Activated CD8-positive, alpha-beta memory T cell treated with anti-CD3 and anti-CD28 coated beads, Interleukin-2, amount 10 ng/mL, durations not matched to agents 7 days and 5 days (primary cell): ENCODE results near the gene AMY1C. TPM values are rescaled to one million over a fixed set of nuclear protein-coding genes. Genes with fewer than 3 reads are reported as not detected.
A peak's percentile ranks its signal among the peaks of the same experiment; 100 is the strongest.
"Not testable (repeated sequence)": the region's sequence is repeated elsewhere in the genome, so short reads cannot be mapped to it uniquely, and the experiment has no call there.

Experiments used
- ATAC-seq: fragments of 150-1000 bp; cut with Tn5 transposase; one replicate; pipeline ENCODE4 v1.10.0; 2021; ENCODE audit warnings: moderate library complexity
- CTCF ChIA-PET: fragments of 350-600 bp; sonication (Branson Sonifier 250); formaldehyde crosslinking; loops from one replicate; lab custom pipeline; 2021; ENCODE audit warnings: antibody characterized with exemption; lab: Charles Lee
- DNase-seq: peaks from one replicate; pipeline ENCODE4 v3.0.0-alpha.2; 2020
- H3K27ac Mint-ChIP-seq: one replicate; pipeline ENCODE4 v1.8.0; 2021; ENCODE audit warnings: mild to moderate bottlenecking, mixed read lengths
- H3K27me3 Mint-ChIP-seq: one replicate; pipeline ENCODE4 v1.8.0; 2021; ENCODE audit warnings: mixed read lengths
- H3K36me3 Mint-ChIP-seq: one replicate; pipeline ENCODE4 v1.8.0; 2021; ENCODE audit warnings: mild to moderate bottlenecking, mixed read lengths
- H3K4me1 Mint-ChIP-seq: one replicate; pipeline ENCODE4 v1.8.0; 2021; ENCODE audit warnings: mixed read lengths
- H3K4me3 Mint-ChIP-seq: one replicate; pipeline ENCODE4 v1.8.0; 2021; ENCODE audit warnings: mild to moderate bottlenecking, moderate library complexity, mixed read lengths
- H3K9me3 Mint-ChIP-seq: one replicate; pipeline ENCODE4 v1.8.0; 2022; ENCODE audit warnings: low read depth, mixed read lengths
- total RNA-seq, 2 experiments: library from RNA; stranded (reverse); gene quantifications; one replicate each; pipeline ENCODE4 v1.2.3, GENCODE V29; 2021

The AMY1C gene
- total RNA-seq = not detected

DNA sequence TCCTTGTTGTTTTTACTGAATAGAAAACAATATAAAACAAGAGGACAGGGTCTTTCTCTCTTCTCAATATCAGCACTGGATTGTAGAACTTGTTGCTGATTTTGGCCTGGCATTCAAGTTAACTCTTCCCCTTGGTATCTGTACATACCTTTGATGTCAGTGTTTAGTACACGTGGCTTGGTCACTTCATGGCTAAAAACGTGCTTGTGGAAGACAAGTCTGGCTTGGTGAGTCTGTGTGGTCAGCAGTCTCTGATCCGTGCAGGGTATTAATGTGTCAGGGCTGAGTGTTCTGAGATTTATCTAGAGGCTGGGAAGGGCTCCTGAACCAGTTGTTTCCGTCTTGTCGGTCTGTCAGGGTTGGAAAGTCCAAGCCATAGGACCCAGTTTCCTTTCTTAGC is at the start of gene AMY1C:
AMY1C (plus strand) TSS at position 301 of the 400 bp plus-strand sequence. CDS start 572 bp downstream, outside the sequence.
- CTCF ChIA-PET = not testable (repeated sequence)

GRCh38 chr1:103700669-103701068 is 49.0 kb upstream of the AMY1C start:
- H3K4me3 Mint-ChIP-seq, H3K27ac Mint-ChIP-seq, H3K36me3 Mint-ChIP-seq, DNase-seq, H3K9me3 Mint-ChIP-seq, H3K27me3 Mint-ChIP-seq, ATAC-seq, CTCF ChIA-PET, H3K4me1 Mint-ChIP-seq: not testable (repeated sequence)

More for the DNA sequence above, at the start of gene AMY1C:
- H3K27me3 Mint-ChIP-seq, DNase-seq, H3K4me3 Mint-ChIP-seq, H3K9me3 Mint-ChIP-seq, H3K36me3 Mint-ChIP-seq, H3K27ac Mint-ChIP-seq, ATAC-seq, H3K4me1 Mint-ChIP-seq: not testable (repeated sequence)

DNA sequence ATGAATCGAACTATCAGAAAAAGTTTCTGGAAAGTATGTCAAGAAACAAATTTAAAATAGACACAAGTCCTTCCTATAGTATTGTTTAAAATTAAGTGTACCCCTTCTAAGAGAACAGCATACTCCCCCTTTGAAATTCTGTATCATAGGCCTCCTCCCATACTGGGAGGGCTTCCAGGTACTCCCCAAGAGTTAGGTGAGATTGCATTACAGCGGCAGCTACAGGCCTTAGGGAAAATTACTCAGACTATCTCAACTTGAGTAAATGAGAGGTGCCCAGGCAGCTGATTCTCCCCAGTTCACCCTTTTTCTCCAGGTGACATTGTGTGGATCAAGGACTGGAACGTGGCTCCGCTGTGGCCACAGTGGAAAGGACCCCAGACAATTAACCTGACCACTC is 48.4 kb upstream of the AMY1C start:
- CTCF ChIA-PET, H3K9me3 Mint-ChIP-seq, H3K4me3 Mint-ChIP-seq, H3K27me3 Mint-ChIP-seq, H3K27ac Mint-ChIP-seq, ATAC-seq, H3K36me3 Mint-ChIP-seq, H3K4me1 Mint-ChIP-seq, DNase-seq: not testable (repeated sequence)

DNA sequence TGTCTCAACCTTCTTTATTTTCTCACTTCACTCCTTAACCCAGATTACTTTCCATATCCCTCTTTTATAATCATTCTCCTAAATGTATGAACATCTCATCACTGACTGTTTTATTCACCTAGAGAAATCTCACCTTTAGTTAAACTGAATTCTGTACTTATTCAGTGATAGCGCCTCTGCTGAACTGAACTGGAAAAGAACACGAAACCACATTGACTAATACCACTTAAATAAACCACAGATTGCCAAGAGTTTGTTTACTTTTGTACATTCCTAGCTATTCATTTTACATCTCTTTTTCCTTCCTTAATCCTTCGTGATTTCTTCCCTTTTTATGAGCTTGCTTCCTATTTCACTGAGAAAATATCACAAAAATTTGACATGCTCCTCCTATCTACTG is 42.0 kb upstream of the AMY1C start:
- H3K27me3 Mint-ChIP-seq, H3K27ac Mint-ChIP-seq, H3K9me3 Mint-ChIP-seq, H3K4me3 Mint-ChIP-seq, DNase-seq, ATAC-seq, H3K4me1 Mint-ChIP-seq, CTCF ChIA-PET, H3K36me3 Mint-ChIP-seq: not testable (repeated sequence)

DNA sequence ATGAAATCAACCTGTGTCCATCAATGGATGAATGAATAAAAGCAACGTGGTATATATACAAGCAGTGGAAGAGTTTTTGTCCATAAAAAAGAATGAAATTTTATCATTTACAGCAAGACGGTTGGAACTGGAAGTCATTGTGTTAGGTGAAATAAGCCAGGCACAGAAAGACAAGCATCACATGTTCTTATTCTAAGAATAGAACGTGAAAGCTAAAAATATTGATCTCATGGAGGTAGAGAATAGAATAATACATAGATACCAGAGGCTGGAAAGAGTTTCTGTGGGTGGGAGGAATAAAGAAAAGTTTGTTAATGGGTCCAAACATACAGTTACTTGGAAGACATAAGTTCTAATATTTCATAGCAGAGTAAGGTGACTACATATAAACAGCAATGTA is 39.3 kb upstream of the AMY1C start:
- H3K36me3 Mint-ChIP-seq, CTCF ChIA-PET, DNase-seq, H3K27me3 Mint-ChIP-seq, ATAC-seq, H3K4me3 Mint-ChIP-seq, H3K4me1 Mint-ChIP-seq, H3K27ac Mint-ChIP-seq, H3K9me3 Mint-ChIP-seq: not testable (repeated sequence)

DNA sequence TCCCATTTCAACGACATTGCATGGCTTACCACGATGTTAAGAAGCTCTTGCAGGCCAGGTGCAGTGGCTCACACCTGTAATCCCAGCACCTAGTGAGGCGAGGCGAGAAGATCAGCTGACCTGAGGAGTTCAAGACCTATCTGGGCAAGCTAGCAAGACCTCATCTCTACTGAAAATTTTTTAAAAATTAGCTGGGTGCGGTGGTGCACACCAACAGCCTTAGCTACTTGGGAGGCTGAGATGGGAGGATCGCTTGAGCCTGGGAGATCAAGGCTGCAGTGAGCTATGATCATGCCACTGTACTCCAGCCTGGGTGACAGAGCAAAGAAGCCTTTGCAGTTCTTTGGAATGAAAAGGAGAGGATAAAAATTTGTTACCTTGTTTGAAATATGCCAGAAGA is 32.3 kb upstream of the AMY1C start:
- H3K4me3 Mint-ChIP-seq, H3K27me3 Mint-ChIP-seq, H3K4me1 Mint-ChIP-seq, ATAC-seq, H3K36me3 Mint-ChIP-seq, H3K27ac Mint-ChIP-seq, H3K9me3 Mint-ChIP-seq, CTCF ChIA-PET: not testable (repeated sequence)
- DNase-seq = peak; percentile 19

GRCh38 chr1:103721473-103721872 is 28.2 kb upstream of the AMY1C start:
- H3K27me3 Mint-ChIP-seq, H3K27ac Mint-ChIP-seq, ATAC-seq, H3K9me3 Mint-ChIP-seq, H3K4me1 Mint-ChIP-seq, H3K4me3 Mint-ChIP-seq, H3K36me3 Mint-ChIP-seq, CTCF ChIA-PET, DNase-seq: not testable (repeated sequence)

GRCh38 chr1:103735334-103735733 is 14.4 kb upstream of the AMY1C start:
- H3K27ac Mint-ChIP-seq, ATAC-seq, H3K36me3 Mint-ChIP-seq, H3K4me1 Mint-ChIP-seq, H3K9me3 Mint-ChIP-seq, H3K27me3 Mint-ChIP-seq, CTCF ChIA-PET, H3K4me3 Mint-ChIP-seq, DNase-seq: not testable (repeated sequence)

DNA sequence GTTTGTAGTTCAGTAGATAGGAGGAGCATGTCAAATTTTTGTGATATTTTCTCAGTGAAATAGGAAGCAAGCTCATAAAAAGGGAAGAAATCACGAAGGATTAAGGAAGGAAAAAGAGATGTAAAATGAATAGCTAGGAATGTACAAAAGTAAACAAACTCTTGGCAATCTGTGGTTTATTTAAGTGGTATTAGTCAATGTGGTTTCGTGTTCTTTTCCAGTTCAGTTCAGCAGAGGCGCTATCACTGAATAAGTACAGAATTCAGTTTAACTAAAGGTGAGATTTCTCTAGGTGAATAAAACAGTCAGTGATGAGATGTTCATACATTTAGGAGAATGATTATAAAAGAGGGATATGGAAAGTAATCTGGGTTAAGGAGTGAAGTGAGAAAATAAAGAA is 11.7 kb upstream of the AMY1C start:
- H3K27me3 Mint-ChIP-seq, ATAC-seq, CTCF ChIA-PET, H3K4me1 Mint-ChIP-seq, H3K36me3 Mint-ChIP-seq, H3K9me3 Mint-ChIP-seq, H3K4me3 Mint-ChIP-seq, DNase-seq, H3K27ac Mint-ChIP-seq: not testable (repeated sequence)

- H3K9me3 Mint-ChIP-seq, ATAC-seq, H3K4me1 Mint-ChIP-seq, H3K27me3 Mint-ChIP-seq, CTCF ChIA-PET, DNase-seq, H3K4me3 Mint-ChIP-seq, H3K36me3 Mint-ChIP-seq, H3K27ac Mint-ChIP-seq: not testable (repeated sequence)
These were observed 5.2 kb upstream of the AMY1C start for GRCh38 chr1:103744449-103744848.

- H3K36me3 Mint-ChIP-seq, H3K27ac Mint-ChIP-seq, CTCF ChIA-PET, H3K4me1 Mint-ChIP-seq, H3K27me3 Mint-ChIP-seq, ATAC-seq, H3K4me3 Mint-ChIP-seq, DNase-seq, H3K9me3 Mint-ChIP-seq: not testable (repeated sequence)
These were observed 4.7 kb upstream of the AMY1C start for GRCh38 chr1:103745040-103745439.

DNA sequence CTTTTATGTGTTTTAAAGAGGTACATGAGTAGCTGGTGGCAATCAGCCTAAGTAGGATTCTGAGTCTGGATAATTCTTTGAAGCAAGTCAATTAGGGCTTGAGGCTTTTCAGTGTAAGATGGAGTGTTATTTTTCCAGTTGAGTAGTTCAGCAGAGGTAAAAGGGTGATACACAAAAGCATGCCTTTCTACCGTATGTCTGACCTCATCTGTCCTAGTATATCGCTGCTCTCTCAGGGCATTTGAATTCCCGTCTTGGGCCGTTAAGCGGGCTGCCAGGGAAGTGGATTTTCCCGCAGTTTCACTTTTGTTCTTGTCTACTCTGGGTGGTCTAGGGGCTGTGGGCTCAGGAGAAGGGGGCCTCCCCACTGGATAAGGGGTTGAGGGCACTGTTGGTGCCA is 1.4 kb upstream of the AMY1C start:
- H3K27ac Mint-ChIP-seq, ATAC-seq, DNase-seq, H3K9me3 Mint-ChIP-seq, CTCF ChIA-PET, H3K27me3 Mint-ChIP-seq, H3K4me1 Mint-ChIP-seq, H3K4me3 Mint-ChIP-seq, H3K36me3 Mint-ChIP-seq: not testable (repeated sequence)

- H3K27ac Mint-ChIP-seq = no peak overlapping the region
- H3K27me3 Mint-ChIP-seq = no peaks in the 10 kb centered on the region
- H3K36me3 Mint-ChIP-seq = no peaks in the 10 kb centered on the region
- no peak for DNase-seq
- CTCF ChIA-PET = no interaction called here
- no peaks in the 10 kb centered on the region for H3K4me1 Mint-ChIP-seq
- no peak overlapping the region for H3K4me3 Mint-ChIP-seq
- no peaks in the 10 kb centered on the region for H3K9me3 Mint-ChIP-seq
- ATAC-seq = no peak
These were observed 12.2 kb downstream of the AMY1C start for GRCh38 chr1:103761896-103762295.

- no peaks in the 10 kb centered on the region for H3K9me3 Mint-ChIP-seq
These were observed 30.2 kb downstream of the AMY1C start for GRCh38 chr1:103779932-103780331.

GRCh38 chr1:103783944-103784377 is 34.3 kb downstream of the AMY1C start:
- Mint-ChIP-seq H3K4me3 (no peak overlapping the region), H3K27ac (no peak overlapping the region), H3K36me3 (no peaks in the 10 kb centered on the region), H3K4me1 (no peaks in the 10 kb centered on the region), H3K27me3 (no peaks in the 10 kb centered on the region), H3K9me3 (no peaks in the 10 kb centered on the region)
- CTCF ChIA-PET = no interaction called here
- DNase-seq (no peak), ATAC-seq (no peak)

More at GRCh38 chr1:103779932-103780331, 30.2 kb downstream of the AMY1C start:
- no peak for ATAC-seq
- Mint-ChIP-seq H3K27ac (no peak overlapping the region), H3K4me3 (no peak overlapping the region), H3K27me3 (no peaks in the 10 kb centered on the region), H3K4me1 (no peaks in the 10 kb centered on the region), H3K36me3 (no peaks in the 10 kb centered on the region)
- no peak for DNase-seq
- CTCF ChIA-PET = no interaction called here
